ENCODE results near the gene SEPTIN2. TPM values are rescaled to one million over a fixed set of nuclear protein-coding genes. Genes with fewer than 3 reads are reported as not detected.
"Not testable (repeated sequence)": the region's sequence is repeated elsewhere in the genome, so short reads cannot be mapped to it uniquely, and the experiment has no call there.

The SEPTIN2 gene
- total RNA-seq, 1 experiment from 2014 or later: 342 TPM

DNA sequence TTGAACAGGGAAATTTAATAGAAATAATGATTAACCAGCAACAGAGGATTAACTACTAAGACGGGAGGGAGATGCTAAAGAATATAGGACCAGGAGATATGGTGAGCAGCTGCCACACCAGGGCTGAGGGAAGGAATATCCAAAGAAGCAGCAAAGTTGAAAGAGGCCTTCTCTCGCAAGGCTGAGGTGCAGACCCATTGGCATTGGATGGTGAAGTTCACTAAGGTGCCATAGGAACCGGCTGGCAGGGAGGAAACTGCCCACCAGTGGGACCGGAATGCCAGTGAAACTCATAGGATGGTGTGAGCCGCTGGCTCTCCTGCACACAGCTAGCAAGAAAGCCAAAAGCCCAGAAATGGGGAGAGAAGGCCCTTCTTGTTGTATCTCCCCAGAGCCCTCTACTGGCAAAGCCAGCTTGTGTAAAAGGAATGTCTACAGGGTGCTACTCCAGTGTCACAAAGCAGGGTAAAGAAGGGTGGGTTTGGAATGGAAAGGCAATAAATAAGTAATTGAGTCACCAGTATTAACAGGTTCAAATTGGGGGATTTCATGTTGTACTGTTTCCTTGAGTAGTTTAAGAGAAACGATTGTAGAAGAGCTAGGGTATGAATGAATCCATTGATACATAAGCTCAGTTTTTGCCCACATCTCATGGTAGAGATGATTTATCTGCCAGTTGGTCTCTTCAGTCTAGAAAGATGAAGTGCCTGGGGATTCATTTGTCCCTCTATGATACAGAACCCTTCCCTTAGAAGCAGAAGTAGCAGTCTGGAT is 76.4 kb downstream of the SEPTIN2 start:
- intact Hi-C loops (cut with micrococcal nuclease; ENCODE audit: unreplicated experiment): no loop called here
- ChIA-PET POLR2A (ENCODE audit: low non-redundant PET) (no interaction called here), CTCF (interaction anchor here (0.6 kb wide), 2 partner anchors 23 to 42 kb away, joined by 3 read pairs; no protein-coding TSS in a partner anchor)
- Histone ChIP-seq H3K9me3 (ENCODE audit: low read depth, low read length, poor library complexity, severe bottlenecking) (no peaks in the 10 kb centered on the region), H3K4me1 (ENCODE audit: insufficient read depth, low read length, poor library complexity, severe bottlenecking) (no peaks in the 10 kb centered on the region), H3K36me3 (ENCODE audit: insufficient read depth, low read length, poor library complexity, severe bottlenecking) (no peaks in the 10 kb centered on the region), H3K27me3 (replicated peaks; ENCODE audit: insufficient read depth, low read depth, low read length, poor library complexity) (no peaks in the 10 kb centered on the region), H3K27ac (ENCODE audit: low read depth, low read length, poor library complexity, severe bottlenecking) (no peak overlapping the region), H3K4me3 (ENCODE audit: low read depth, low read length, poor library complexity, severe bottlenecking) (no peak overlapping the region)
- DNase-seq (ENCODE audit: low spot score): peak; percentile 63
- no peak for TF ChIP-seq EZH2 (IDR thresholded peaks at IDR 0.05; ENCODE audit: borderline replicate concordance, low read depth, low read length, poor library complexity, severe bottlenecking)
- TF ChIP-seq, protein P1, sequence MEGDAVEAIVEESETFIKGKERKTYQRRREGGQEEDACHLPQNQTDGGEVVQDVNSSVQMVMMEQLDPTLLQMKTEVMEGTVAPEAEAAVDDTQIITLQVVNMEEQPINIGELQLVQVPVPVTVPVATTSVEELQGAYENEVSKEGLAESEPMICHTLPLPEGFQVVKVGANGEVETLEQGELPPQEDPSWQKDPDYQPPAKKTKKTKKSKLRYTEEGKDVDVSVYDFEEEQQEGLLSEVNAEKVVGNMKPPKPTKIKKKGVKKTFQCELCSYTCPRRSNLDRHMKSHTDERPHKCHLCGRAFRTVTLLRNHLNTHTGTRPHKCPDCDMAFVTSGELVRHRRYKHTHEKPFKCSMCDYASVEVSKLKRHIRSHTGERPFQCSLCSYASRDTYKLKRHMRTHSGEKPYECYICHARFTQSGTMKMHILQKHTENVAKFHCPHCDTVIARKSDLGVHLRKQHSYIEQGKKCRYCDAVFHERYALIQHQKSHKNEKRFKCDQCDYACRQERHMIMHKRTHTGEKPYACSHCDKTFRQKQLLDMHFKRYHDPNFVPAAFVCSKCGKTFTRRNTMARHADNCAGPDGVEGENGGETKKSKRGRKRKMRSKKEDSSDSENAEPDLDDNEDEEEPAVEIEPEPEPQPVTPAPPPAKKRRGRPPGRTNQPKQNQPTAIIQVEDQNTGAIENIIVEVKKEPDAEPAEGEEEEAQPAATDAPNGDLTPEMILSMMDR (conservative IDR thresholded peaks at IDR 0.05; ENCODE audit: low read depth, low read length): peak; percentile 65
- no TSS peak for BruUV-seq (replicated peaks)

DNA sequence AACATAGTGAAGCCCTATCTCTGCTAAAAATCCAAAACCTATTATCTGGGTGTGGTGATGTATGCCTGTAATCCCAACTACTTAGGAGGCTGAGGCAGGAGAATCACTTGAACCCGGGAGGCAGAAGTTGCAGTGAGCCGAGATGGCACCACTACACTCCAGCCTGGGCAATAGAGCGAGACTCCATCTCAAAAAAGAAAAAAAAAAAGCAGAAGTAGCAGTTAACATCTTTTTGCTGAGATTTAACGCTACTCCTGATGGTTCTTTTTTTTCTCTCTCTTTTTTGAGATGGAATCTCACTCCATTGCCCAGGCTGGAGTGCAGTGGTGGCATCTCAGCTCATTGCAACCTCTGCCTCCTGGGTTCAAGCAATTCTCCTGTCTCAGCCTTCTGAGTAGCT is 77.0 kb downstream of the SEPTIN2 start:
- H3K36me3 ChIP-seq (ENCODE audit: insufficient read depth, low read length, poor library complexity, severe bottlenecking); BruUV-seq (replicated peaks); H3K27me3 ChIP-seq (replicated peaks; ENCODE audit: insufficient read depth, low read depth, low read length, poor library complexity); H3K9me3 ChIP-seq (ENCODE audit: low read depth, low read length, poor library complexity, severe bottlenecking); intact Hi-C loops (cut with micrococcal nuclease; ENCODE audit: unreplicated experiment); CTCF ChIA-PET; H3K4me3 ChIP-seq (ENCODE audit: low read depth, low read length, poor library complexity, severe bottlenecking); POLR2A ChIA-PET (ENCODE audit: low non-redundant PET); H3K27ac ChIP-seq (ENCODE audit: low read depth, low read length, poor library complexity, severe bottlenecking); H3K4me1 ChIP-seq (ENCODE audit: insufficient read depth, low read length, poor library complexity, severe bottlenecking); DNase-seq (ENCODE audit: low spot score): not testable (repeated sequence)

DNA sequence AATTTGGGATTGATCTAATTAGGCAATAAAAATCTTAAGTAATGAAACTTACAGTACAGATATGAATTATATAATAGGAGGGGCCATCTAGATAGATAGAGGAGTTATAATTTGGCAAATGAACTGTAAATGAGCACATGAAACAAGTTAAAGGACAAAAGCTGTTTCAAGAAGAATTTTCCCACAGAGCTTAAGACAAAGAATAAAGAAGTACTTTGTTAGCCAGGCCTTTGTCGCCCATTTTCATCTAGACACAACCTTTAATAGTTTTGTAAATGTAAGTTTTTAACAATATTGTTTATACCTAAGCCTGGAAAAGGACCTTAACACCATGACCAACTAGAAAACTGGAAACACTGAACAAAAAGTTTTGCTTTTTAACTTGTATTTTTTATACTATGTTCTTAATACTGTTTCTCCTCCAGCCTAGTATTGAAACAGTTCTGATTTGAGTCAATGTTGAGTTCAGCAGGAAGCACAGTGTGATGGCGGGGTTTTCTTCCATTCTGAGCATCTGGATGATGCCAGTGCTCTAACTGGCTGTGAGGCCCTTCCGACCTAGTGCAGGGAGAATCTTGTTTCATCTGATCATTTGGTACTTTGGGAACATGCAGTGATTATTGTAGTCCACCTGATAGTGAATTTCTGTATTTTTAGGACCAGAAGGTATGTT is 77.9 kb downstream of the SEPTIN2 start:
- Histone ChIP-seq H3K27ac (ENCODE audit: low read depth, low read length, poor library complexity, severe bottlenecking) (no peak overlapping the region), H3K27me3 (replicated peaks; ENCODE audit: insufficient read depth, low read depth, low read length, poor library complexity) (no peaks in the 10 kb centered on the region), H3K4me3 (ENCODE audit: low read depth, low read length, poor library complexity, severe bottlenecking) (no peak overlapping the region), H3K4me1 (ENCODE audit: insufficient read depth, low read length, poor library complexity, severe bottlenecking) (no peaks in the 10 kb centered on the region), H3K36me3 (ENCODE audit: insufficient read depth, low read length, poor library complexity, severe bottlenecking) (no peaks in the 10 kb centered on the region), H3K9me3 (ENCODE audit: low read depth, low read length, poor library complexity, severe bottlenecking) (no peaks in the 10 kb centered on the region)
- BruUV-seq (replicated peaks): no TSS peak
- CTCF ChIA-PET: no interaction called here
- DNase-seq (ENCODE audit: low spot score): no peak
- TF ChIP-seq EZH2 (IDR thresholded peaks at IDR 0.05; ENCODE audit: borderline replicate concordance, low read depth, low read length, poor library complexity, severe bottlenecking): no peak
- TF ChIP-seq, protein P1 (conservative IDR thresholded peaks at IDR 0.05; ENCODE audit: low read depth, low read length): no peak
- intact Hi-C loops (cut with micrococcal nuclease; ENCODE audit: unreplicated experiment): no loop called here
- POLR2A ChIA-PET (ENCODE audit: low non-redundant PET): no interaction called here

DNA sequence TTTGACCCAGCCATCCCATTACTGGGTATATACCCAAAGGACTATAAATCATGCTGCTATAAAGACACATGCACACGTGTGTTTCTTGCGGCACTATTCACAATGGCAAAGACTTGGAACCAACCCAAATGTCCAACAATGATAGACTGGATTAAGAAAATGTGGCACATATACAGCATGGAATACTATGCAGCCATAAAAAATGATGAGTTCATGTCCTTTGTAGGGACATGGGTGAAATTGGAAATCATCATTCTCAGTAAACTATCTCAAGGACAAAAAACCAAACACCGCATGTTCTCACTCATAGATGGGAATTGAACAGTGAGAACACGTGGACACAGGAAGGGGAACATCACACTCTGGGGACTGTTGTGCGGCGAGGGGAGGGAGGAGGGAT is 81.1 kb downstream of the SEPTIN2 start:
- BruUV-seq (replicated peaks); H3K4me3 ChIP-seq (ENCODE audit: low read depth, low read length, poor library complexity, severe bottlenecking); H3K4me1 ChIP-seq (ENCODE audit: insufficient read depth, low read length, poor library complexity, severe bottlenecking); POLR2A ChIA-PET (ENCODE audit: low non-redundant PET); CTCF ChIA-PET; H3K36me3 ChIP-seq (ENCODE audit: insufficient read depth, low read length, poor library complexity, severe bottlenecking); H3K27me3 ChIP-seq (replicated peaks; ENCODE audit: insufficient read depth, low read depth, low read length, poor library complexity); DNase-seq (ENCODE audit: low spot score); intact Hi-C loops (cut with micrococcal nuclease; ENCODE audit: unreplicated experiment); H3K9me3 ChIP-seq (ENCODE audit: low read depth, low read length, poor library complexity, severe bottlenecking); H3K27ac ChIP-seq (ENCODE audit: low read depth, low read length, poor library complexity, severe bottlenecking): not testable (repeated sequence)

Measured in A673 (cell line).